HTR-8/SVneo (cell line): ENCODE results near the gene NBEA.

ENCODE experiments used
- DNase-seq: peaks from one replicate; pipeline ENCODE4 v3.0.0; 2011; ENCODE audit warnings: low spot score, mixed read lengths; ENCODE audit not compliant: insufficient read length
- FAIRE-seq: peaks from 2 replicates; lab custom pipeline; 2011; peaks lifted over from hg19 to GRCh38; lab: Jason Lieb, UNC

The NBEA gene

DNA sequence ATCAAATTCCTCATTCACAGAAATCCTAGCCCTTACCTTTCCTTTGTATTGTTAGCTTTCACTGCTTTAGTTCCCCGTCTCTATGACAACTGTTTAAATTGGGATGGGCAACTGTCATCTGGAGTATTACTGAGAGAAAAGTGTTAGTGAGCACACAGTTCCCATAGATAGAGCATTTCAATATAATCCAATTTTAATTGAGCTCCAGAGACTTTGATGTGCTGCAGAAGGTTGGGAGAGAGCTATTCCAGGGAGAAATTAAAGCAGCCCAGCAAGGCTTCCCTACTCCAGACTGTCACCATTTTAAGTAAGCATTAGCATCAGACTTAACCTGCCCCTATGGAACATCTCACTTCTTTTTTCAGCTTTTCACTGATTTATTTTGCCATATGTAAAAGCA, 589.5 kb downstream of the NBEA start:
- DNase-seq: no peak
- FAIRE-seq: no peak

DNA sequence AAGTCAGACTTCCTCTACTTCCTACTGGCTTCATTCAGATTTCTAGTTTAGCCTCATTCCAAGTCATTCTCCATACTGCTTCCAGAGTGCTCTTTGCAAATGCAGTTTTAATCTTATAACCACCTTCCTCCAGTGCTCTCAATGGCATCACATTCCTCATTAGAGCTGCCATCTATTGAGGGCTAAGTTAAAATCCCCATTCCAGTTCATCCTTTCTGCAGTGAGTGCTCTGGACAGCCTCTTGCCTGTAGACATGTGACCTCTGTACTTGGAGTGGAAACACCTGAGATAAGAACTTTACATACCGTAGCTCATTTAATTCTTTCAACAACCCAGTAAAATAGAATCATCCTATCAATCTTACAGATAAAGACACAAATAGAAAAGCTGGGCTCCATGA, 592.3 kb downstream of the NBEA start:
- FAIRE-seq (no peak), DNase-seq (no peak)

DNA sequence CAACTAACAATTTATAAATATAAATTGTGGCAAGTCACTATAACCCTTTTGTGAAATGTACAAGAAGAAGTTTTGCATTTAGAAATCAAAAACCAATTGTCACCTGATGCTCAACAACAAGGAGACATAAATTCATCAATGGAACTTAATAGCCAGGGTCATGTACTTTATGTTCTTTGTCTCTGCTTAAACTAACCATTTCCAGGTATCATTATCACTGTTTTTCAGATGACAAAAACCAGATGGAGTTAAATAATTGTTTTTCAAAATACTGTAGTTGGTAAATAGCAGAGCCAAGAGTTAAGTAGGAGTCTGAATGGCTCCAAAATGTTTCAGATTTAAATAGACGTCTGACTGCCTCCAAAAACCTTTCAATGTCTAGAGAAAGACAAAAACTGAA, 606.7 kb downstream of the NBEA start:
- no peak for DNase-seq
- FAIRE-seq: no peak

DNA sequence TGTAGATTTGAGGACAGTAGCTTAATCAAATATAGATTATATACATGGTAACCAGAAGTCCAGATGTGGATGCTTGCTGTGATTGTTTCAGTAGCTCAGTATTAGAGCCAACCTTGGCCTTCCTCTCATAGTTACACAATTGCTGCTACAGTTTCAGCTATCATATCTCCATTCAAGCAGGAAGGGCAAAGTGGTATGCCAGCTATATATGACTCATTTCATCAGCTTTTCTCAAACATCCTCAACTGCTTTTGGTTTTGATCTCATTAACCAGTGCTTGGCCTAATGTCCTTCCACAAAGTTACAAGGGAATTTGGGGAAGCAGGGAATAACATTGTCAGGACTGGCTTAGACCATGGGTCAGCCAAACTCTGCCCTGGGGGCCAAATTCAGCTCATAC, 607.4 kb downstream of the NBEA start:
- DNase-seq (peak; percentile 17), FAIRE-seq (no peak)

DNA sequence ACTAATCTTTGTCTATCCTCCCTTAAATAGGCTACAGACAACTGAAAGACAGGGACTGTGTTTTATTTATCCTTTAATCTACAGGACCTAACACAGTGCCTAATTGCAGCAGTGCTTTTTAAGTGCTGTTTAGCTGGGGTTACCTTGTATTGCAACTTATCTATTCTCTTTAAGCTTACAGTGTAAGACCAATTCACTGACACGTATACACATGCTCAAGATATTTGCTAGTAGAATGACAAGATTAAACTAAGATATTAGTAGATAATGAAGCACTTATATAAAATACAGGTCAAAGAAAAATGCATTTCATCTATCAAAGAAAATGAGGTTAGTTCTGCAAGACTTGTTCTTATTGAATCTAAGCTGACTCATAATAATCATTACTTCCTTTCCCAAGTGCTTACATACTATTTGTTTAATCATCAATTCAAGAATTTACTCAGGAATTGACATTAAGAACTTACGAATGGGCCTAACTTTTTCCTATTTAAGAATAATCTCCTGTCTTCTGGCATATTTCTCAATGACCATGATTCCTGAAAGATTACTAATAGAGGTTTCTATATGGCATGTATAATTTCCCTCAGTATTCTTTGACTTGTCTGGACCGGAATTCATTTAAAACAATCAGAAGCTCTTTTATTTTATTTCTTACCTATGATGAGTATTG, 610.2 kb downstream of the NBEA start:
- FAIRE-seq: no peak
- no peak for DNase-seq

DNA sequence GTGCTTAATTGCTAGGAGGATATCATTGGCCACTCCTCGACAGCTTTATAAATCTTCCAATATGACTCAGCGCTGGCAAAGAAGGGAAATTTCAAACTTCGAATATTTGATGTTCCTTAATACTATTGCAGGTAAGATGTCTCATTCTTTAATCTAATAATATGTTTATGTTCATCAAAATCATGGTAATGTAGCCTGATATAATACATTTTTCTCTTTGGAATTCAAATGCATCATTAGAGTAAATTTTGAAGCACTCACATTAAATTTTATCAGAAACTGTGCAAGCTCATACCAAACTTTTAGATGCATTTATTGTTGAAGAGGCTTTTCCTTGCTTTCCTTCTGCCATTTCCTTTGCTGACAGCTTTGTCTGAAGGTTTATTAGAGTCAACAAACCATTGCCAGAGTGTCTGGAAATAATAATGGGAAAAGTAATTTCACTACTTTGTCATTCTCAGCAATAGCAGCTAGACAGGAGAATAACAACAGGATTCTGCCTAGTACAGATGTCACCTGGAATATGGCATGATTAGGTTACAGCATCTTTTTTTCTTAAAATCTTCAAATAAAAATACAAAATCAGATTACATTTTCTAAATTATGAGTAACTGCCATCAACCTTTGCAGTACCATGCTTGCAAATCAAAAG, 613.0 kb downstream of the NBEA start:
- FAIRE-seq: no peak
- no peak for DNase-seq

DNA sequence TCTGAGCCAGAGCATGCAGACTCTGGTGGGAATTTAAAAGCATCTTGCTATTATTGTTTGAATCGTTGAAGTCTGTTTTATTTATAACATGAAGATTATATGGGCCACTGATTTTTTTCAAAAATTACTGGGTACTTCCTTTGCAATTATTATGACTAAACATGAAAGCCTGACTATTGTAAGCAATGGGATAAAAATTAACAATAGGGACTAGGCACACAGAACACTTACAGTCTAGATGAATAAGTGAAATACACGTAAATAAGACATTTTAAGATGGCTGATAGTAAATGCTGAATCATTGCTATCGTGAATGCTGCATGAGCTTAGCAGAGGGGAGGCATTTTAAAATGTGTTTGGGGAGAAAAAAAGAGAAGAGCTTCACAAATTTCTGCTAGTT, 615.4 kb downstream of the NBEA start:
- FAIRE-seq (no peak), DNase-seq (no peak)

DNA sequence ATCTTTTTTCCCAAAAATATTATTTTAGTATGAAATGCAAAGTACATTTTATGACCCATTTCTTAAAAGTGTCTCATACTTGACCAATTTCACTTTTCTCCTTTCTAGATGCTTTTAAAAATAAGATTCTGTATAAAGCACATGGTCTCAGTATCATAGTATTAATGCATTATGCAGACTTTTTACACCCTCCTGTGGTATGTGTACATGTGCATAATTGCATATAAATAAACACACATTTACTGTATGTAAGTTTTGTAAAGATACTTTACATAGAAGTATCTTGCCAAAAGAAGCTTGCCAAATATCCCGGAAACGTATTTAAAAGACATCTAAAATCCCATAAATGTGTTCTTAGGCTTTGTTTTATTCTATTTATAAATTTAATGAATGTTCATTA, 619.5 kb downstream of the NBEA start:
- DNase-seq (no peak), FAIRE-seq (no peak)

DNA sequence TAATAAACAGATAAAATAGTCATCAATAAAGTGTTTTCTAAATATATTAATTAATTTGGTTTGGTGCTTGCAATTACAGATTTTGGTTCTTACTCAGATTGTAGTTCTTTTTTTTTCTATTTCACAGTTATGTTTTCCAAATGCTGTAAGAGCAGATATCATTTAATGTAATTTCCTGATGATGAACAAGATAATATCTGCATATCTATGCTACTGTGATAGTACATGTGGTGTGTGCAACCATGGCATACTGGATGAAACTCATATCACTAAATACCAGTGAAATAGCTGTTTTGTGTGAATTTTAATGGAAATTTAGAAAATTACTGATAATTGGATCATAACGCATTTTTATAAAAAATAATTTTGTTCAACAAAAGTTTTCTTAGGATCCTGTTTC, 623.2 kb downstream of the NBEA start:
- DNase-seq: no peak
- no peak for FAIRE-seq

DNA sequence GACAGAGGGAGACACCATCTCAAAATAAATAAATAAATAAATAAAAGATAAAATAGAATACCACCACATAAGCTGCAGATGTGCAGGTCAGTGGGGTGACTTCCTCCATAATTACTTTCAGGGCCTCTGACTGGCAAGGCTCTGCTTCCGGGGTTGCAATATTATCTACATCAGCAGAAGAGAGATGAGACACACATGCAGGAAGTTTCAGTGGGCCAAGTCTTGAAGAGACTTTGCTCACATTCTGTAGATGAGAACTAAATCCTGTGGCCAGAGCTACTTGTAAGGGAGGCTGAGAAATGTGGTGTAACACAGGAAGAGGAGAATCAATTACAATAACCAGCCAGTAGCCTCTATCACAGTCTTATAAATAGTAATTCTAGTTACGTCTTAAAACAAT, 624.3 kb downstream of the NBEA start:
- no peak for DNase-seq
- FAIRE-seq: no peak

DNA sequence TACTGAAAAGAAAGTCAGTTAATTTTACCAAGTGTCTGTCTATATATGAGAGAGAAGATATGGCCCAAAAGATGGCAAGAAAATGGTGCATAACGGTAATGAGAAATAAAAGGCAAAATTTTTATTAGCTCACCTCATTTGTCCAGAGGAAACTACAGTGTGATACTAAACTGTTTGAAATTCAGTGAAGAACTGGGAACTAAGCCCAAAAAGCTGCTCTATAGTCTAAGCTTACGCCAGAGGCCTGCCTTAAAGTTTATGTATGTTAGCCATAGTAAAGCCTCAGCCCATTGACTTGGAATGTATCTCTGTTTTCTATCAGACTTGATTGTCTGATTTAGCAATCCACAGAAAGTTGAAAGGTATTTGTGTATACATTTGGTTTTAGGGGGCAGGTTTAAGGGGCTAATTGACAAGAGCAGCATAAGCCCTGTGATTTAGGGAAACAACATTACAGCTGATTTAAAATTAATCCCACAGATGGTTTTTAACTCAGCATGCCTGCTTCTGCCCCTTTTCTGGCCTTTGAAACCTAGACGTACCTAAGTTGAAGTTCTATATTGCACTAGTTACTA, 625.4 kb downstream of the NBEA start:
- FAIRE-seq (no peak), DNase-seq (no peak)

DNA sequence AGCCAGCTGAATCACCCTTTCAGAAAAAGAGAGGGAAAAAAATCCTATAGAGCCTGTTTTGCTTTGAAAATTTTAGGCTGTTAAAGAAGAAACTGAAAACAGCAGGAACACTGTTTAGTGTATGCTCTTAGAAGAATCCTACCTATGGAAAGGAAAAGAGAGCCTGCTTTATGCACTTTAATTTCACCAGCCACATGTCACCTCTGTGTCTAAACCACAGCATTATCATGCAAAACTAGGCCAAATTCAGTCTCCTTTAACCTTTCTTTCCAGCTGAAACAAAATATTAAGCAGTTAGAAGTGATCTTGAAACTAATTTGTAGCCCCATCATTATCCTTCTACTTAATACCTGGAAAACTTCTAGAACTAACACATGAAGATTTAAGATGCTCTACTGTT, 631.6 kb downstream of the NBEA start:
- DNase-seq (no peak), FAIRE-seq (no peak)

DNA sequence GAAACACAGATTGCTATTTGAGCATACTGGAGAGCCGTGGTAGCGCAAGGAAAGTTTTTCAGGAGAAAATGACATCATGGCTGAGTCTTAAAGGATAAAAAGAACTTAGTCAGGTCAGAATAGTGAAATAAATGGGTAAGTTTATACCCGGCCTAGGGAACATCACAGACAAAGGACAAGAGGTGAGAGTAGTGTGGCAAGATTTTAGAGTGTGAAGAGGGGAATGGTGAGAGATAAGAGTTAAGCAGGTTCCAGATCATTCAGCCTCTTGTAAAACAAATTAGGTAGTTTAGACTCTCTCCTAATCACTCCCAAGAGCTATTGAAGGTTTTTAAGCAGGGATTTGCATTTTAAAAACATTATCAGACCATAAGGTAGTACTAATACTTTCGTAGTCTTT, 650.4 kb downstream of the NBEA start:
- no peak for FAIRE-seq
- DNase-seq: no peak

DNA sequence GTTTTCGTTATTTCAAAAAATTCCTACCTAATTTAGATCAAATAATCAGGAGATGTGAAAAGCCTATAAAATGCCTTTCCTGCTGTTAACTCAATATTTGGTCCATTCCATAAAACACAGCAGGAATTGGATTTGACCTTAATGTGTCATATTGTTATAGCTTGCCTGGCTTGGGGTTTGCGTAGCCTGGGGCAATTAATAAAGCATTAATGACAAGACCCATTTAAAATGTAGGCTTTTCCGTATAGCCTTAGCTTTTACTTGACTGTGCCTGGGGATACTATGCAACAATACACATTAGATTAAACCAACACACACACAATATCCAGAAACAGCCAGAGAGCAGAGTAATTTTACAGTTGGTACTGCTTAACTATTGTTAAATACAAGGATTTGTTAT, 651.6 kb downstream of the NBEA start:
- DNase-seq (no peak), FAIRE-seq (no peak)

DNA sequence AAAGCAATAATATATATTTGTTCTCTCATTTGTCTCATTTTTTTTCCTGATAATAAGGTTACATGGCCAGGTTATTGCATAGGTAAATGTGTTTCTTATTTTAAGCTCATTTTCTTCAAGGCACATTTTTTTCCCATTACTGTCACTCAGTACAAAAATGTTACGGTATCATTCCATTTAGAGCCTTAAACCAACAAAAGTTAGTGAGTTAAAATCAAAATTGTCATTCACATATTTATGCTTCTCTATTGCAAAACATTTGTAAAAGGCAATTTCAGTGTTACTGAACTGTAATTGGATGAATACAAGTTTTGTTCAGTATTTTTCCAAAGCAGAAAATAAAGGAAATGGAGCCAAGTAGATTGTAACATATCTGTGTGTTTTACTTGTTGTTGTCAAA, 652.0 kb downstream of the NBEA start:
- no peak for FAIRE-seq
- DNase-seq: no peak

DNA sequence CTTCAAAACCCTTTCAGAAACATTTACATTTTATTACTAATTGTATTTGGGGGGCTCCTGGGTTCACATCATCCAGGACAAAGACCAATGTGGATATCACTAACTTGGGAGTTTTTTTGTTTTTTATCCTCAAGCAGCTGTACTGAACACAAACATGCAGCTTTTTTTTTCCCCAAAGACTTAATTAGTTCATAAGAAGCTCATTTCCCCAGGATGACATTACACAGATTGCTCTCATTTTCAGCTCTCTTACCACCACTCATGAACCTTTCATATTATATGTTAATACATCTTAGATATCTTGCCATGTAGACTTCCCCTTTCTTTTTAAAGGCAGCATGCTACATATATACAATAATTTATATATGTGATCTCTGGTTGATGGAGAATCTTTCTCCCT, 653.1 kb downstream of the NBEA start:
- FAIRE-seq (no peak), DNase-seq (no peak)

DNA sequence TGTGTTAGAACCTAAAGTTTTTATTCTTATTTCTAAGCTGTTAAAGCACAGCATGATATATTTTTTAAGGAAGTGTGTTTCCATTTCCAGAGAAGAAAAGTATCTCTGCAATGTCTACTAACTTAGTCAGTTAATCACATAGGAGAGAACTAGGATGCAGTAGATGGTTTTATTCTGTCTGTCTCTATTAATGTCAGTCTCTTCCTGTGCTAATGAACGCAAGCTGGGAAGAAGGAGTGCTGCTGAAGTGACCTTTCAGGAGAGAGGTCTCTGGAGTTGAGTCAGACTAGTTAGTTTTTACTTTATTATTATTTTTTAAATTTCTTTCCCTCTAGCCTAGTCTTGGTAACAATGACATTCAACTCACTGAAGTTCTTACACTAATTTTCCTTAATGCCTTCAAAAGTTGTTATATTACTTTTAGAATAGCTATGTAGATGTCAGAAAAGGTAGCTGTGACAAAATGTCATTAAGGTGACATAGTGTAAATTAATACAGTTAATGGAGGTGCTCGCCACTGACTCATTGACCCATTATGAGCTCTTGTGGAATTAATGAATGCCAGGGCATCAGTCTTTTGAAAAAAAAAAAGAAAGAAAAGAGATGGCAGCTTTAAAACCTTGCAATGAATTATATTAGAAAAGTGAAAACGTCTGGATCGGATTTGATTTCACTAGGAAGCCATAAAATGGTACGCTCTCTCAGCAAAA, 654.4 kb downstream of the NBEA start:
- DNase-seq (no peak), FAIRE-seq (no peak)

DNA sequence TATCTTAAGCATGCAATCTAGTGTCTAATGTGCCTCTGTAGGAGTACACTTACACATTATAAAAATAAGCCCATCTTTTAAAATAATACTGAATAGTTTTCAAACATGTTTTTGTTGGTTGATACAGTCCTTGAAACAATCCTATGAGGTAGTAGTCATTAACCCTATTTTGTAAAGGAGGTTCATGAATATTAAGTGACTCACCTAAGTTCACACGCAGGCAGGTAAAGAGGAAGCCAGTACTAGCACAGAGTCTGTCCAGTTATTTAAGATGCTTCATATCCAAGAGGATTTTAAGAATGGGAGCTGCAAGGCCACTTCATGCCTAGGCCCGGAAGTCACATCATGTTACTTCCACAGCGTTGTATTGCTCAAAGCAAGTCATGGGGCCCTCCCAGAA, 655.4 kb downstream of the NBEA start:
- FAIRE-seq: no peak
- no peak for DNase-seq

DNA sequence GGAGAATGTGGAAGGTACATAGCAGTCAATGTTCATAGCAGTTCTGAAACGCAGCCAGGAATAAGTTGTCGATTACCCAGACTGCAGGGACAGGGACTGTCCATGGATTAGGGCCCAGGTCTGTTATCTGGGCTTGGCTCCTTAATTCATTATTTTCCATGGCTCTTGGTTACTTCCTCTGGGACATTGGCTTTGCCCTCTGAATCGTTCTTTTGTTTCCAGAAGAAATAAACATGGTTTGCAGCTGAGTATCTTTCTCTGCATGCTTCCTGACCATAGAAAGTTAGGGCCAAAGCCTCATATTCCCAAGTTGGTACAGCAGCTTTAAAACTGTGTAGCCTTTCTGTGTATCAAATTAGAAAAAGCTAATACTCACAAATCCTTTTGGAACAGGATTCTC, 656.2 kb downstream of the NBEA start:
- no peak for FAIRE-seq

DNA sequence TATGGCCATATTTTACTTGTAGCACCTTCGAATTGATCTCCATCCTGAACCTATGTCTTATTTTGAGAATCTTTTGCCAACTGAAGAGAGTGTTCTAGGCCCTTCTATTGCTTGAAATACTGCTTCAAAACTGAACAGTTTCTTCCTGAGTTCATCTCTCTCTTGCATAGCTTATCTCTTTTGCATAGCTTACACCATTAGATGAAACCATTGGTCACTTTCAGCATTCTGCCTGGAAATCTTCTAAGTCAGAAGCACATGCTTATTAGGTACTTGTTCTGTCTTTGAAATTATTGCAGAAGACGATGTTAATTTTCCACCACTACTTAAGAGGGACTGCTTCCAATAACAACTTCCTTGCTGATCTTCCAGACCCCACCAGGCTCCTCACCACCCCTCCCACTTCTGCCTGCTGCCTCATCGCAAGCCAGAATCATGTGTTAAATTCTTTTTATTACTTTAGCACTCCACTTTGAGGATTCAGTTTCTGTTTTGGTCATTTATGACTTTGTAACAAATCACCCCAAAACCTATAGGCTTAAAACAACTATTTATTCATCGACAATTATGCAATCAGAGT, 656.8 kb downstream of the NBEA start:
- DNase-seq (no peak), FAIRE-seq (no peak)

More for the DNA sequence above, 656.2 kb downstream of the NBEA start:
- no peak for DNase-seq

DNA sequence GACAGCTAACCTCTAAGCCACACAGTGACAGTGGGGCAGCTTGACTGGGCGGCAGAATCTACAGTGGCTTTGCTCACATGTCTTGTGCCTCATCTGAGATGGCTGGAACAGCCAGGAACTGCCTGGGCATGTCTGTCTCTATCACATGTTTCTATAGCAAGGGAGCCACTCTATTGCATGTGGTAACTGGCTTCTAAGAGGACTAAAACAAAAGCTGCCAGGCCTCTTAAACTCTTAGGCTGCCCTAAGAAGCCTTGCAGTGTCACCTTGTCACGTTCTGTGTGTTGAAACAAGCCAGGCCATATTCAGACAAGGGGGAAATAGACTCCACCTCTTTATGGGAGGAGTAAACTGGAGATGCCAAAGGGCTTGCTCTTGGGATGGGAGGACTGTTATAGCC, 657.3 kb downstream of the NBEA start:
- no peak for DNase-seq

More for the DNA sequence above, 657.3 kb downstream of the NBEA start:
- no peak for FAIRE-seq
